SK-N-SH (cell line): Measurements from ENCODE around the gene SH3RF2. TPM values are rescaled to one million over a fixed set of nuclear protein-coding genes. Genes with fewer than 3 reads are reported as not detected.

Experiments
- CTCF ChIA-PET: fragments of 300-600, 350-600 bp; formaldehyde crosslinking; extraction: SDS; loops from one replicate; lab custom pipeline; 2021; lab: Yijun Ruan, JAX
- POLR2A ChIA-PET: fragments of 350-600 bp; sonication (Branson Sonifier 250); formaldehyde crosslinking; extraction: SDS; loops from one replicate; lab custom pipeline; 2020; ENCODE audit warnings: antibody characterized with exemption, inconsistent platforms; lab: Yijun Ruan, JAX
- DNase-seq: peaks from one replicate; pipeline ENCODE4 v3.0.0; 2012
- H2AFZ ChIP-seq: fragments of 200-600 bp; sonication (generic); 2 replicates; pipeline ENCODE4 v1.8.1; 2016; ENCODE audit warnings: antibody characterized with exemption, mild to moderate bottlenecking, low read depth
- H3F3A ChIP-seq: fragments of 200-600 bp; sonication (generic); replicated peaks from 2 replicates; pipeline ENCODE3; 2016; ENCODE audit warnings: antibody characterized with exemption, mild to moderate bottlenecking; ENCODE audit not compliant: insufficient read depth
- H3K27ac ChIP-seq, 2 experiments: fragments of 200-500 bp in 1 of 2; fragments of 200-600 bp in 1 of 2; sonication (Bioruptor generic) in 1 of 2; sonication (generic), shearing (Covaris generic) in 1 of 2; 2 replicates each; pipeline versions ENCODE4 v1.5.1 to v1.6.1; 2014 to 2016; ENCODE audit warnings: low read depth in 2 of 2, inconsistent platforms in 1 of 2, low read length in 1 of 2, mild to moderate bottlenecking in 1 of 2, mixed read lengths in 1 of 2
- H3K27me3 ChIP-seq: fragments of 200-600 bp; sonication (generic), shearing (Covaris generic); 2 replicates; pipeline ENCODE4 v1.6.1; 2016; ENCODE audit warnings: mixed run types; ENCODE audit not compliant: insufficient read depth
- H3K36me3 ChIP-seq, 2 experiments: fragments of 200-500 bp in 1 of 2; fragments of 200-600 bp in 1 of 2; sonication (Bioruptor generic) in 1 of 2; sonication (generic) in 1 of 2; replicated peaks in 1 of 2; 2 replicates each; pipeline versions ENCODE3 to v1.5.1; 2014 to 2016; ENCODE audit warnings: low read length in 1 of 2, mild to moderate bottlenecking in 1 of 2; ENCODE audit not compliant: insufficient read depth in 2 of 2, control insufficient read depth in 1 of 2
- H3K4me1 ChIP-seq, 2 experiments: fragments of 200-500 bp in 1 of 2; fragments of 200-600 bp in 1 of 2; sonication (Bioruptor generic) in 1 of 2; sonication (generic), shearing (Covaris generic) in 1 of 2; 2 replicates each; pipeline versions ENCODE4 v1.5.1 to v1.6.1; 2014 to 2016; ENCODE audit warnings: low read depth in 1 of 2, low read length in 1 of 2, mixed run types in 1 of 2; ENCODE audit not compliant: insufficient read depth in 2 of 2, control insufficient read depth in 1 of 2
- H3K4me2 ChIP-seq: fragments of 200-600 bp; sonication (generic), shearing (Covaris generic); 2 replicates; pipeline ENCODE4 v1.6.1; 2017; ENCODE audit warnings: mixed run types
- H3K4me3 ChIP-seq, 2 experiments: fragments of 200-500 bp in 1 of 2; fragments of 200-600 bp in 1 of 2; sonication (Bioruptor generic) in 1 of 2; sonication (generic), shearing (Covaris generic) in 1 of 2; 2 replicates each; pipeline versions ENCODE4 v1.5.1 to v1.8.1; 2014 to 2016; ENCODE audit warnings: low read depth in 2 of 2, inconsistent platforms in 1 of 2, low read length in 1 of 2, mild to moderate bottlenecking in 1 of 2, mixed read lengths in 1 of 2, moderate library complexity in 1 of 2
- H3K79me2 ChIP-seq: fragments of 200-600 bp; sonication (generic); 2 replicates; pipeline ENCODE4 v1.8.1; 2017; ENCODE audit warnings: mild to moderate bottlenecking; ENCODE audit not compliant: insufficient read depth
- H3K9ac ChIP-seq: fragments of 200-600 bp; sonication (generic); 2 replicates; pipeline ENCODE4 v1.6.1; 2017; ENCODE audit warnings: mixed run types
- H3K9me2 ChIP-seq: fragments of 200-600 bp; sonication (generic); 2 replicates; pipeline ENCODE4 v1.6.1; 2017; ENCODE audit warnings: mixed run types
- H3K9me3 ChIP-seq: fragments of 200-600 bp; sonication (generic); 2 replicates; pipeline ENCODE4 v1.6.1; 2017; ENCODE audit warnings: mixed run types, mild to moderate bottlenecking, moderate library complexity
- H4K20me1 ChIP-seq: fragments of 200-600 bp; sonication (generic); 2 replicates; pipeline ENCODE4 v1.6.1; 2017; ENCODE audit warnings: mild to moderate bottlenecking, mixed run types; ENCODE audit not compliant: insufficient read depth
- CTCF ChIP-seq: fragments of 200-600 bp; sonication (generic); IDR thresholded peaks from 2 replicates; pipeline ENCODE4 v1.6.1; 2017; ENCODE audit warnings: antibody characterized with exemption, mild to moderate bottlenecking, moderate library complexity
- ELF1 ChIP-seq: IDR thresholded peaks from 2 replicates; pipeline ENCODE4 v1.4.0; 2012
- EZH2phosphoT487 ChIP-seq: fragments of 200-600 bp; sonication (generic); IDR thresholded peaks from 2 replicates; pipeline ENCODE4 v1.6.1; 2017; ENCODE audit warnings: low read depth, mixed run types, mild to moderate bottlenecking, antibody characterized with exemption, moderate library complexity, borderline replicate concordance
- FOXM1 ChIP-seq: IDR thresholded peaks from 2 replicates; pipeline ENCODE4 v1.4.0; 2012; ENCODE audit warnings: low read depth, mild to moderate bottlenecking
- GABPA ChIP-seq: IDR thresholded peaks from 2 replicates; pipeline ENCODE4 v1.4.0; 2012; ENCODE audit warnings: low read depth, mild to moderate bottlenecking
- JUND ChIP-seq: IDR thresholded peaks from 2 replicates; pipeline ENCODE4 v1.4.0; 2012
- MXI1 ChIP-seq: IDR thresholded peaks from 2 replicates; pipeline ENCODE4 v1.6.1; 2012; ENCODE audit warnings: mild to moderate bottlenecking, low read depth, low read length, improper control_type of control experiment
- NRF1 ChIP-seq: IDR thresholded peaks from 2 replicates; pipeline ENCODE4 v1.6.1; 2012; ENCODE audit warnings: low read depth, mild to moderate bottlenecking, low read length
- REST ChIP-seq: IDR thresholded peaks from 2 replicates; pipeline ENCODE4 v1.6.1; 2012; ENCODE audit warnings: mild to moderate bottlenecking, low read depth, low read length, moderate library complexity
- SIN3A ChIP-seq: IDR thresholded peaks from 2 replicates; pipeline ENCODE4 v1.6.1; 2012; ENCODE audit warnings: low read depth, mild to moderate bottlenecking, low read length, moderate library complexity, borderline replicate concordance
- TEAD4 ChIP-seq: IDR thresholded peaks from 2 replicates; pipeline ENCODE4 v1.4.0; 2012; ENCODE audit warnings: mild to moderate bottlenecking, borderline replicate concordance; ENCODE audit not compliant: insufficient read depth
- YY1 ChIP-seq: IDR thresholded peaks from 2 replicates; pipeline ENCODE4 v1.4.0; 2012; ENCODE audit warnings: low read depth, mild to moderate bottlenecking
- WGBS: methylation state at CpG from one replicate; pipeline ENCODE4 v1.1.6; 2017; ENCODE audit warnings: low lambda C conversion rate; 5-methylcytosine and 5-hydroxymethylcytosine counted together
- polyA plus RNA-seq, 3 experiments: library from polyadenylated mRNA; depleted of rRNA; stranded (reverse); fragments of >200 nt; gene quantifications; 2 replicates each; pipeline ENCODE4 v1.2.3, GENCODE V29; 2012

The SH3RF2 gene
- polyA plus RNA-seq, 1 of the 3 experiments (the other 2 are of a cell fraction): 0.87 TPM

- 79% methylated on average over 4 of the region's 4 CpGs for WGBS
- Histone ChIP-seq H2AFZ (no peak overlapping the region), H3K9ac (no peak overlapping the region), H4K20me1 (no peaks in the 10 kb centered on the region), H3K4me2 (no peak overlapping the region), H3K79me2 (no peaks in the 10 kb centered on the region), H3K36me3 (no peaks in the 10 kb centered on the region), H3F3A (no peaks in the 10 kb centered on the region), H3K4me1 (peaks cover 0 to 10% of the 10 kb centered on the region in 2 experiments; a peak in 1 of 4 replicates), H3K9me3 (no peaks in the 10 kb centered on the region), H3K27ac (no peak overlapping the region), H3K4me3 (no peak overlapping the region), H3K9me2 (no peaks in the 10 kb centered on the region), H3K27me3 (no peaks in the 10 kb centered on the region)
- POLR2A ChIA-PET: no interaction called here
- TF ChIP-seq ELF1 (no peak), JUND (no peak)
- CTCF ChIA-PET: no interaction called here
- DNase-seq: no peak
These were observed 29.4 kb downstream of the SH3RF2 start for GRCh38 chr5:145965804-145966203.

- no peaks in the 10 kb centered on the region for H3F3A ChIP-seq
- POLR2A ChIA-PET: interaction anchor here (0.7 kb wide), 1 partner anchor 1092 kb away, joined by 3 read pairs; no protein-coding TSS in a partner anchor
- H3K27ac ChIP-seq: no peak overlapping the region
- no peaks in the 10 kb centered on the region for H3K4me1 ChIP-seq
- no peaks in the 10 kb centered on the region for H4K20me1 ChIP-seq
- H3K4me2 ChIP-seq: no peak overlapping the region
- no peaks in the 10 kb centered on the region for H3K9me2 ChIP-seq
- H2AFZ ChIP-seq: no peak overlapping the region
- no peaks in the 10 kb centered on the region for H3K27me3 ChIP-seq
- H3K9me3 ChIP-seq: no peaks in the 10 kb centered on the region
- no peak for TF ChIP-seq GABPA
- TF ChIP-seq REST: no peak
- no peak for TF ChIP-seq FOXM1
- no peak for TF ChIP-seq NRF1
- TF ChIP-seq ELF1: no peak
- TF ChIP-seq EZH2phosphoT487: no peak
- no peak for TF ChIP-seq CTCF
- no peak for TF ChIP-seq TEAD4
- no peak for TF ChIP-seq SIN3A
- no peak for TF ChIP-seq YY1
- no peak for TF ChIP-seq MXI1
- no peak overlapping the region for H3K4me3 ChIP-seq
- no peaks in the 10 kb centered on the region for H3K36me3 ChIP-seq
- CTCF ChIA-PET: no interaction called here
- H3K9ac ChIP-seq: no peak overlapping the region
- no peaks in the 10 kb centered on the region for H3K79me2 ChIP-seq
- DNase-seq: no peak
- 90% methylated on average over 2 of the region's 2 CpGs for WGBS
These were observed 30.9 kb downstream of the SH3RF2 start for GRCh38 chr5:145967296-145967695.
